NOMO-1 treated with dmso at 0.1 percent for 144 hours (cell line): ENCODE results near the gene TPST2.

Source experiments
- DNase-seq: peaks from one replicate; lab custom pipeline; 2025; ENCODE audit not compliant: unreplicated experiment; lab: John Stamatoyannopoulos, UW

TPST2 gene

GRCh38 chr22:26503758-26504157, 86.2 kb downstream of the TPST2 start:
- no peak for DNase-seq

- DNase-seq, result peak; percentile 80
Measured at GRCh38 chr22:26502688-26503561, 87.0 kb downstream of the TPST2 start.

- DNase-seq, result no peak
Measured at GRCh38 chr22:26501996-26502395, 87.9 kb downstream of the TPST2 start.

- DNase-seq, result no peak
Measured at GRCh38 chr22:26499188-26499703, 90.7 kb downstream of the TPST2 start.

GRCh38 chr22:26496456-26496855, 93.5 kb downstream of the TPST2 start:
- DNase-seq, result no peak

- no peak for DNase-seq
Measured at GRCh38 chr22:26494506-26494905, 95.4 kb downstream of the TPST2 start.

- no peak for DNase-seq
Measured at GRCh38 chr22:26492220-26492619, 97.7 kb downstream of the TPST2 start.

- DNase-seq, result no peak
Measured at GRCh38 chr22:26489447-26490036, 100.4 kb downstream of the TPST2 start.

- DNase-seq, result no peak
Measured at GRCh38 chr22:26487996-26488395, 101.9 kb downstream of the TPST2 start.

GRCh38 chr22:26486394-26486793, 103.5 kb downstream of the TPST2 start:
- no peak for DNase-seq

- DNase-seq, result no peak
Measured at GRCh38 chr22:26485806-26486390, 104.0 kb downstream of the TPST2 start.

- DNase-seq, result no peak
Measured at GRCh38 chr22:26485013-26485412, 104.9 kb downstream of the TPST2 start.

- DNase-seq, result no peak
Measured at GRCh38 chr22:26484360-26484706, 105.6 kb downstream of the TPST2 start.

GRCh38 chr22:26483439-26484359, 106.2 kb downstream of the TPST2 start, which contains the start of the genes HPS4 and SRRD:
TSS of gene HPS4 (minus strand) at chr22:26483783. CDS start at chr22:26481762, 2,021 bp downstream.
TSS of gene SRRD (plus strand) at chr22:26483877. CDS start at chr22:26483891, 14 bp downstream.
- DNase-seq, result peak; percentile 71

GRCh38 chr22:26483043-26483438, 106.9 kb downstream of the TPST2 start:
- DNase-seq, result no peak

- DNase-seq, result no peak
Measured at GRCh38 chr22:26482161-26482560, 107.8 kb downstream of the TPST2 start.

- DNase-seq, result no peak
Measured at GRCh38 chr22:26481694-26482093, 108.2 kb downstream of the TPST2 start.

GRCh38 chr22:26481112-26481693, 108.7 kb downstream of the TPST2 start:
- DNase-seq, result no peak

GRCh38 chr22:26480611-26480932, 109.4 kb downstream of the TPST2 start:
- no peak for DNase-seq

- DNase-seq, result peak; percentile 44
Measured at GRCh38 chr22:26479792-26480610, 109.9 kb downstream of the TPST2 start.
